Gastroesophageal sphincter (tissue), 4 donors: ENCODE results near the gene C1orf226. TPM values are rescaled to one million over a fixed set of nuclear protein-coding genes. Genes with fewer than 3 reads are reported as not detected.
"Not testable (repeated sequence)": the region's sequence is repeated elsewhere in the genome, so short reads cannot be mapped to it uniquely, and the experiment has no call there.

ENCODE experiments used
- ATAC-seq: fragments of 150-250 bp; one replicate; pipeline ENCODE4 v1.9.1; 2016; ENCODE audit warnings: mild to moderate bottlenecking, moderate library complexity
- H3K27ac ChIP-seq, 4 donors: fragments of 200-600 bp; sonication (generic) in 3 of 4; 1 replicate in 3 of 4; 2 replicates in 1 of 4; pipeline ENCODE4 v1.5.1; 2016 to 2019
- H3K27me3 ChIP-seq: fragments of 200-600 bp; sonication (generic); one replicate; pipeline ENCODE4 v1.5.1; 2019
- H3K36me3 ChIP-seq, 2 donors: fragments of 200-600 bp; sonication (generic); one replicate each; pipeline ENCODE4 v1.5.1; 2019; ENCODE audit warnings: control low read depth in 1 of 2
- H3K4me1 ChIP-seq, 3 donors: fragments of 200-600 bp; sonication (generic); 1 replicate in 2 of 3; 2 replicates in 1 of 3; pipeline ENCODE4 v1.5.1; 2016 to 2019; ENCODE audit warnings: control low read depth in 2 of 3
- H3K4me3 ChIP-seq, 2 donors: fragments of 200-600 bp; sonication (generic); one replicate each; pipeline ENCODE4 v1.5.1; 2019; ENCODE audit warnings: mild to moderate bottlenecking in 1 of 2, moderate library complexity in 1 of 2
- H3K9me3 ChIP-seq, 3 donors: fragments of 200-600 bp; sonication (generic); one replicate each; pipeline ENCODE4 v1.5.1; 2017 to 2019; ENCODE audit warnings: control low read depth in 2 of 3
- CTCF ChIP-seq, 4 experiments: fragments of 200-600 bp in 2 of 4; fragments of 450-650 bp in 2 of 4; sonication (generic) in 1 of 4; IDR thresholded peaks; one replicate each; pipeline ENCODE4 v1.5.1; 2017 to 2019; ENCODE audit warnings: antibody characterized with exemption in 4 of 4, mild to moderate bottlenecking in 2 of 4, moderate library complexity in 2 of 4
- EP300 ChIP-seq: sonication (generic); formaldehyde crosslinking; IDR thresholded peaks from one replicate; pipeline ENCODE4 v1.6.1; 2017; ENCODE audit warnings: antibody characterized with exemption, mild to moderate bottlenecking
- POLR2A ChIP-seq, 2 donors: fragments of 450-650 bp; IDR thresholded peaks; one replicate each; pipeline ENCODE4 v1.6.1; 2017; ENCODE audit warnings: antibody characterized with exemption in 2 of 2, mild to moderate bottlenecking in 2 of 2, moderate library complexity in 1 of 2
- POLR2AphosphoS5 ChIP-seq: sonication (generic); formaldehyde crosslinking; IDR thresholded peaks from one replicate; pipeline ENCODE4 v1.6.1; 2017; ENCODE audit warnings: antibody characterized with exemption
- whole genome bisulfite sequencing, 2 donors: methylation state at CpG; one replicate each; pipeline ENCODE4 v1.1.5; 2018; ENCODE audit warnings: low coverage in 1 of 2; 5-methylcytosine and 5-hydroxymethylcytosine counted together
- total RNA-seq, 4 donors: library from RNA; depleted of rRNA; stranded (reverse); fragments of >200 nt; gene quantifications; one replicate each; pipeline ENCODE4 v1.1.0, GENCODE V29; 2016

The C1orf226 gene
- total RNA-seq, 4 donors from 2014 or later = 10.0 to 17.5 (median 12.4) TPM

DNA sequence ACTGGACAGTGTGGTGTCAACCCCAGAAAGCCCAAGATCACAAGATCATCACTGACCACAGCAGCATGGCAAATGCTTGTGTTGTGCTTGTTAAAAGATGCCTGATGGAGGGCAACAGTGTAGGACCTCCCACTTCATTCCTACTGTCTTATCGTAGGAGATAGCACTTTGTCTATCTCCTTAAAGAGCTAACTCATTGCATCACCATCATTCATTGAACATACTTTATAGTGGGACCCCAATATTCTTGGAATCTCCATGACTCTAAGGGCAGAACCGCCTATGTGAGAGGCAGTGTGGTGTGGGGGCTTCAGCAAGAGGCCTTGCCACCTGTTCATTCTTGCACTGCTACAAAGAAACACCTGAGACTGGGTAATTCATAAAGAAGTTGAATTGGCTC lies 35.4 kb downstream of the C1orf226 start:
- Histone ChIP-seq H3K27ac (no peak overlapping the region), H3K4me3 (no peak overlapping the region), H3K27me3 (peaks cover 10% of the 10 kb centered on the region), H3K9me3 (no peaks in the 10 kb centered on the region), H3K36me3 (no peaks in the 10 kb centered on the region), H3K4me1 (no peaks in the 10 kb centered on the region)
- 75 to 100% methylated on average over 1 of the region's 2 CpGs for WGBS, 2 donors
- no peak for TF ChIP-seq POLR2A (IDR thresholded peaks at IDR 0.05)
- no peak for TF ChIP-seq CTCF (IDR thresholded peaks at IDR 0.05)
- no peak for TF ChIP-seq POLR2AphosphoS5
- no peak for TF ChIP-seq EP300
- ATAC-seq = no peak

GRCh38 chr1:162417650-162418049 lies 36.1 kb downstream of the C1orf226 start:
- TF ChIP-seq EP300 (no peak), POLR2A (IDR thresholded peaks at IDR 0.05) (no peak), CTCF (IDR thresholded peaks at IDR 0.05) (no peak), POLR2AphosphoS5 (no peak)
- no peak for ATAC-seq
- 83 to 97% methylated on average over 5 to 7 of the region's 7 CpGs for WGBS, 2 donors

GRCh38 chr1:162418584-162418983 lies 37.1 kb downstream of the C1orf226 start:
- H3K27me3 ChIP-seq = peaks cover 12% of the 10 kb centered on the region
- not testable (repeated sequence) for H3K4me3 ChIP-seq, H3K27ac ChIP-seq, H3K36me3 ChIP-seq, H3K4me1 ChIP-seq, H3K9me3 ChIP-seq, ATAC-seq
- 84 to 86% methylated on average over 6 to 7 of the region's 7 CpGs for WGBS, 2 donors

More at GRCh38 chr1:162417650-162418049, 36.1 kb downstream of the C1orf226 start:
- no peaks in the 10 kb centered on the region for H3K36me3 ChIP-seq
- peaks cover 10% of the 10 kb centered on the region for H3K27me3 ChIP-seq
- H3K27ac ChIP-seq = no peak overlapping the region
- no peaks in the 10 kb centered on the region for H3K9me3 ChIP-seq
- H3K4me3 ChIP-seq = no peak overlapping the region
- no peaks in the 10 kb centered on the region for H3K4me1 ChIP-seq

DNA sequence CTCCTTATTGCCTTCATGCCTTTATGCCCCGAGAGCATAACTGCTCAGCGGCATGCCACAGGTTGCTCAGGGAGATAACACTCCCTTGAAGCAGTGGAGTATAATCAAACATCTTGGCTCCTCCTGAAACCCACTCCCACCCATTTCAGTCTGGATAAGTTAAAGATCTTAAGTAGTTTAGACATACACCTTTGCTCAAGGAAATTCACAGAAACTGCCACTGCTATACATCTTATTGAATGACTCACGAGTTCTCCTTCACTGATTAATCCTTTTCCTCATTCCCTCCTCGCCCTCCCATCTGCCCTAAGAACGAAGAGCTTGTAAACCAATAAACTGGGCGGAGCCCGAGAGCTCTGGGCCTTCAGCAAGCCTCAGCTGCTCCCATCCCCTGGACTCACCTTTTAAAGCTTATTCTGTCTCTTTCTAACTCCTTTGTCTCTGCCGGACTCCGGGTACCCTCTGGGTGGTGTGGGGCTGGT lies 38.0 kb downstream of the C1orf226 start:
- not testable (repeated sequence) for H3K4me1 ChIP-seq, H3K27ac ChIP-seq, H3K9me3 ChIP-seq, H3K36me3 ChIP-seq, H3K27me3 ChIP-seq, H3K4me3 ChIP-seq, ATAC-seq
- WGBS, 2 donors = 71 to 73% methylated on average over 5 of the region's 9 CpGs

DNA sequence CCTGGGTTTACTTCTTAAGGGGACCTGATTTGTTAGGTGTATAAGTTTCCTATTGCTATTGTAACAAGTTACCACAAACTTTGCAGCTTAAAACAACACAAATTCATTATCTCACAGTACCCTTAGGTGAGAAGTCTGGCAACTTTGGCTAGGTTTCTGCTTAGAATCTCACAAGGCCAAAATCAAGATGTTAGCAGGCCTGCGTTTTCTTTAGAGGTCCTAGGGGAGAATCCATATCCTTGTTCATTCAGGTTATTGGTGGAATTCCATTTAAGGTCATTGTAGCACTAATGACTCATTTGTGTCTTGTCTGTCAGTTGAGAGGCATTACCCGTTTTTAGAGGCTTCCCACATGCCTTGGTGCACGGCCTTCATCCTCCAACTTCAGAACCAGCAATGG lies 38.6 kb downstream of the C1orf226 start:
- Histone ChIP-seq H3K36me3 (no peaks in the 10 kb centered on the region), H3K9me3 (peaks cover 0 to 5% (median 0%) of the 10 kb centered on the region in 3 donors), H3K27me3 (peaks cover 7% of the 10 kb centered on the region), H3K27ac (no peak overlapping the region), H3K4me3 (no peak overlapping the region), H3K4me1 (no peaks in the 10 kb centered on the region)
- 91 to 100% methylated on average over 3 of the region's 3 CpGs for WGBS, 2 donors
- no peak for ATAC-seq
- TF ChIP-seq EP300 (no peak), POLR2AphosphoS5 (no peak), CTCF (IDR thresholded peaks at IDR 0.05) (no peak), POLR2A (IDR thresholded peaks at IDR 0.05) (no peak)

- Histone ChIP-seq H3K4me3 (no peak overlapping the region), H3K36me3 (no peaks in the 10 kb centered on the region), H3K4me1 (no peaks in the 10 kb centered on the region), H3K27ac (no peak overlapping the region), H3K27me3 (peaks cover 7% of the 10 kb centered on the region), H3K9me3 (peaks cover 0 to 5% (median 0%) of the 10 kb centered on the region in 3 donors)
- WGBS, 2 donors = 30 to 80% methylated on average over 1 to 5 of the region's 5 CpGs
- TF ChIP-seq EP300 (no peak), POLR2A (IDR thresholded peaks at IDR 0.05) (no peak), CTCF (IDR thresholded peaks at IDR 0.05) (no peak), POLR2AphosphoS5 (no peak)
- ATAC-seq = no peak
These were observed 40.0 kb downstream of the C1orf226 start for GRCh38 chr1:162421258-162422164.
